Kidney epithelial cell (primary cell): Measurements from ENCODE around the gene RRAGC. TPM values are rescaled to one million over a fixed set of nuclear protein-coding genes. Genes with fewer than 3 reads are reported as not detected.

ENCODE experiments used
- DNase-seq: peaks from one replicate; pipeline ENCODE4 v3.0.0-alpha.2; 2010; ENCODE audit warnings: low read depth
- H3K27me3 ChIP-seq: 2 replicates; pipeline ENCODE4 v1.6.0; 2011; ENCODE audit warnings: low read length; ENCODE audit not compliant: control insufficient read depth, insufficient read depth
- H3K36me3 ChIP-seq: 2 replicates; pipeline ENCODE4 v1.5.1; 2011; ENCODE audit warnings: low read length; ENCODE audit not compliant: control insufficient read depth, insufficient read depth
- H3K4me3 ChIP-seq: 2 replicates; pipeline ENCODE4 v1.5.1; 2011; ENCODE audit warnings: low read depth, mild to moderate bottlenecking, control low read depth, low read length
- CTCF ChIP-seq: IDR thresholded peaks from 2 replicates; pipeline ENCODE4 v1.5.1; 2011; ENCODE audit warnings: mild to moderate bottlenecking, moderate library complexity, low read length, control low read depth, inconsistent platforms; ENCODE audit not compliant: insufficient read depth, poor library complexity, severe bottlenecking
- total RNA-seq: library from RNA; depleted of rRNA; stranded (reverse); fragments of >200 nt; gene quantifications from 2 replicates; pipeline ENCODE4 v1.2.3, GENCODE V29; 2015

RRAGC gene
- total RNA-seq, 1 donor from 2014 or later: 40.3 TPM

- Histone ChIP-seq H3K4me3 (no peak overlapping the region), H3K27me3 (peaks cover 21% of the 10 kb centered on the region), H3K36me3 (no peaks in the 10 kb centered on the region)
- TF ChIP-seq CTCF: no peak
- no peak for DNase-seq
Measured at GRCh38 chr1:38788341-38789336, 70.9 kb downstream of the RRAGC start.

Other genes starting within 250 kb of the RRAGC start
- gene MYCBP, start 13.6 kb upstream of the RRAGC start, total RNA-seq: 11.5 and 12.0 TPM in 2 replicates
- not detected in 2 replicates for gene GJA9, start 21.8 kb upstream of the RRAGC start, total RNA-seq
- not detected in 2 replicates for gene RHBDL2, start 82.1 kb upstream of the RRAGC start, total RNA-seq
- gene AKIRIN1, start 131.5 kb upstream of the RRAGC start, total RNA-seq: 62.2 and 65.2 TPM in 2 replicates
- gene NDUFS5, start 166.6 kb upstream of the RRAGC start, total RNA-seq: 318 and 403 TPM in 2 replicates